CD4-positive, alpha-beta T cell (primary cell): ENCODE measurements around the gene MLC1. TPM values are rescaled to one million over a fixed set of nuclear protein-coding genes. Genes with fewer than 3 reads are reported as not detected.

ENCODE experiments used
- ATAC-seq: fragments of 200-7000 bp; cut with Tn5 transposase; one replicate; pipeline ENCODE4 v1.10.0; 2022; ENCODE audit warnings: mild to moderate bottlenecking; ENCODE audit not compliant: poor library complexity
- CTCF ChIA-PET: fragments of 350-600 bp; sonication (Branson Sonifier 250); formaldehyde crosslinking; loops from one replicate; lab custom pipeline; 2021; ENCODE audit warnings: antibody characterized with exemption, inconsistent platforms; lab: Charles Lee
- POLR2A ChIA-PET: fragments of 350-600 bp; sonication (Branson Sonifier 250); formaldehyde crosslinking; loops from one replicate; lab custom pipeline; 2021; ENCODE audit warnings: antibody characterized with exemption, inconsistent platforms; lab: Charles Lee
- DNase-seq, 14 experiments: peaks; one replicate each; pipeline ENCODE4 v3.0.0-alpha.2; 2013 to 2020; ENCODE audit warnings: mixed read lengths in 2 of 14
- H3K27ac ChIP-seq, 2 donors: one replicate each; pipeline versions ENCODE4 v1.5.1 to v1.7.0; 2013; ENCODE audit warnings: low read length in 2 of 2, low read depth in 1 of 2, mild to moderate bottlenecking in 1 of 2
- H3K27me3 ChIP-seq, 2 experiments: 1 replicate in 1 of 2; 2 replicates in 1 of 2; pipeline versions ENCODE4 v1.6.1 to v1.7.0; 2013; ENCODE audit warnings: low read length in 2 of 2, control low read depth in 1 of 2, mild to moderate bottlenecking in 1 of 2, moderate library complexity in 1 of 2; ENCODE audit not compliant: insufficient read depth in 2 of 2, control insufficient read depth in 1 of 2
- H3K36me3 ChIP-seq: one replicate; pipeline ENCODE4 v1.6.1; 2013; ENCODE audit warnings: low read length, control low read depth; ENCODE audit not compliant: insufficient read depth
- H3K4me1 ChIP-seq: one replicate; pipeline ENCODE4 v1.6.1; 2013; ENCODE audit warnings: low read length, control low read depth; ENCODE audit not compliant: insufficient read depth
- H3K4me3 ChIP-seq: one replicate; pipeline ENCODE4 v1.5.1; 2013; ENCODE audit warnings: mild to moderate bottlenecking, low read length, moderate library complexity
- H3K9me3 ChIP-seq, 2 experiments: 1 replicate in 1 of 2; 2 replicates in 1 of 2; pipeline versions ENCODE4 v1.6.1 to v1.7.0; 2013; ENCODE audit warnings: low read length in 2 of 2, mild to moderate bottlenecking in 2 of 2, control low read depth in 1 of 2, moderate library complexity in 1 of 2; ENCODE audit not compliant: control insufficient read depth in 1 of 2, insufficient read depth in 1 of 2
- H3K27ac Mint-ChIP-seq: one replicate; pipeline ENCODE4 v1.8.0; 2020; ENCODE audit warnings: mixed read lengths
- H3K27me3 Mint-ChIP-seq: one replicate; pipeline ENCODE4 v1.8.0; 2021; ENCODE audit warnings: mixed read lengths
- H3K36me3 Mint-ChIP-seq: one replicate; pipeline ENCODE4 v1.8.0; 2021; ENCODE audit warnings: low read depth, mixed read lengths
- H3K4me1 Mint-ChIP-seq: one replicate; pipeline ENCODE4 v1.8.0; 2021; ENCODE audit warnings: low read depth, mixed read lengths
- H3K4me3 Mint-ChIP-seq: one replicate; pipeline ENCODE4 v1.8.0; 2020; ENCODE audit warnings: mild to moderate bottlenecking, mixed read lengths
- H3K9me3 Mint-ChIP-seq: one replicate; pipeline ENCODE4 v1.8.0; 2020; ENCODE audit warnings: mixed read lengths
- CTCF ChIP-seq: fragments of 200-600 bp; IDR thresholded peaks from one replicate; pipeline ENCODE4 v1.8.0; 2022; ENCODE audit warnings: antibody characterized with exemption, mild to moderate bottlenecking
- intact Hi-C, 2 experiments: fragments of 100-400 bp; cut with DNase I in 1 of 2; cut with micrococcal nuclease in 1 of 2; formaldehyde crosslinking; loops; one replicate each; pipeline versions ENCODE4 v1.15.1 to v1.9.0; 2023 to 2025; cut with DNase I, micrococcal nuclease
- total RNA-seq, 174 experiments: library from RNA in 2 of 174; stranded (reverse) in 2 of 174; gene quantifications; one replicate each; pipeline ENCODE4 v1.2.3 and lab custom pipeline; 2021 to 2026

The MLC1 gene
- total RNA-seq, 2 experiments from 2014 or later, result 0.16 TPM; not detected in 1

- Histone ChIP-seq H3K4me1 (no peaks in the 10 kb centered on the region), H3K36me3 (no peaks in the 10 kb centered on the region), H3K27ac (no peak overlapping the region), H3K9me3 (peaks cover 0 to 8% of the 10 kb centered on the region in 2 experiments), H3K27me3 (peaks cover 7 to 20% of the 10 kb centered on the region in 2 experiments), H3K4me3 (no peak overlapping the region)
- ChIA-PET CTCF (no interaction called here), POLR2A (no interaction called here)
- Mint-ChIP-seq H3K27me3 (peaks cover 25% of the 10 kb centered on the region), H3K4me3 (no peak overlapping the region), H3K9me3 (no peaks in the 10 kb centered on the region), H3K27ac (no peak overlapping the region), H3K36me3 (no peaks in the 10 kb centered on the region), H3K4me1 (no peaks in the 10 kb centered on the region)
- TF ChIP-seq CTCF, result no peak
- no peak for ATAC-seq
- no peak for DNase-seq
- intact Hi-C loops, result no loop called here
These were observed 5.2 kb downstream of the MLC1 start for GRCh38 chr22:50080077-50080465.

GRCh38 chr22:50078761-50079160 lies 6.5 kb downstream of the MLC1 start:
- no peak for DNase-seq
- Histone ChIP-seq H3K36me3 (no peaks in the 10 kb centered on the region), H3K27me3 (peaks cover 3 to 13% of the 10 kb centered on the region in 2 experiments), H3K4me1 (no peaks in the 10 kb centered on the region), H3K4me3 (no peak overlapping the region), H3K27ac (no peak overlapping the region), H3K9me3 (peaks cover 0 to 4% of the 10 kb centered on the region in 2 experiments)
- no peak for TF ChIP-seq CTCF
- Mint-ChIP-seq H3K36me3 (no peaks in the 10 kb centered on the region), H3K27ac (no peak overlapping the region), H3K4me1 (no peaks in the 10 kb centered on the region), H3K9me3 (no peaks in the 10 kb centered on the region), H3K4me3 (no peak overlapping the region), H3K27me3 (peaks cover 20% of the 10 kb centered on the region)
- intact Hi-C loops, result no loop called here
- ATAC-seq, result no peak
- ChIA-PET POLR2A (no interaction called here), CTCF (no interaction called here)

GRCh38 chr22:50078246-50078645 lies 7.0 kb downstream of the MLC1 start:
- ChIA-PET CTCF (no interaction called here), POLR2A (no interaction called here)
- no peak for ATAC-seq
- Histone ChIP-seq H3K36me3 (no peaks in the 10 kb centered on the region), H3K9me3 (no peaks in the 10 kb centered on the region), H3K27me3 (peaks cover 0 to 8% of the 10 kb centered on the region in 2 experiments), H3K4me3 (no peak overlapping the region), H3K4me1 (no peaks in the 10 kb centered on the region), H3K27ac (no peak overlapping the region)
- Mint-ChIP-seq H3K4me3 (no peak overlapping the region), H3K27ac (no peak overlapping the region), H3K27me3 (peaks cover 16% of the 10 kb centered on the region), H3K9me3 (no peaks in the 10 kb centered on the region), H3K36me3 (no peaks in the 10 kb centered on the region), H3K4me1 (no peaks in the 10 kb centered on the region)
- no peak for DNase-seq
- TF ChIP-seq CTCF, result no peak
- intact Hi-C loops, result no loop called here
